DMS79 (cell line): ENCODE results near the gene GLG1.
"Not testable (repeated sequence)": the region's sequence is repeated elsewhere in the genome, so short reads cannot be mapped to it uniquely, and the experiment has no call there.

Source experiments
- DNase-seq: peaks from one replicate; lab custom pipeline; 2025; lab: John Stamatoyannopoulos, UW

GLG1 gene

DNA sequence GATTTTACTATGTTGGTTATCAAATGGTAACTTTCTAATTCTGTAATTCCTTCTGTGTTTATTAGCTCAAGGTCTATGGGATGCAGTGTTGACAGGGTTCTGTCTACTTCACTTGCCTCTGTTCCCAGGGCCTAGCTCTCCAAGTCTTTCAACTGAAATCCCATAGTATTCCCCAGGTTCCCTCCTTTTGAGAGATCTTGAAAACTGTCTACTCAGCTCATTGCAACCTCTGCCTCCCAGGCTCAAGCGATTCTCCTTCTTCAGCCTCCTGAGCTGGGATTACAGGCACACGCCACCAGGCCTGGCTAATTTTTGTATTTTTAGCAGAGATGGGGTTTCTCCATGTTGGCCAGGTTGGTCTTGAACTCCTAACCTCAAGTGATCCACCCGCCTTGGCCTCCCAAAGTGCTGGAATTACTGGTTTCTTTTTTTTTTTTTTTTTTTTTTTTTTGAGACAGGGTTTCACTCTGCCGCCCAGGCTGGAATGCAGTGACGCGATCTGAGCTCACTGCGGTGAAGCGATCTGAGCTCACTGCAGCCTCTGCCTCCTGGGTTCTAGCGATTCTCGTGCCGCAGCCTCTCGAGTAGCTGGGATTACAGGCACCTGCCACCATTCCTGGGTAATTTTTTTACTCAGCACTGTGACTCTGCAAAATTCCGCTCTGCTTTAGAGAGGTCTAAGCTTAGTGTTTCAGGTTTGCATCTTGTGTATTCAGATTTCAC, 163.1 kb downstream of the GLG1 start:
- not testable (repeated sequence) for DNase-seq

DNA sequence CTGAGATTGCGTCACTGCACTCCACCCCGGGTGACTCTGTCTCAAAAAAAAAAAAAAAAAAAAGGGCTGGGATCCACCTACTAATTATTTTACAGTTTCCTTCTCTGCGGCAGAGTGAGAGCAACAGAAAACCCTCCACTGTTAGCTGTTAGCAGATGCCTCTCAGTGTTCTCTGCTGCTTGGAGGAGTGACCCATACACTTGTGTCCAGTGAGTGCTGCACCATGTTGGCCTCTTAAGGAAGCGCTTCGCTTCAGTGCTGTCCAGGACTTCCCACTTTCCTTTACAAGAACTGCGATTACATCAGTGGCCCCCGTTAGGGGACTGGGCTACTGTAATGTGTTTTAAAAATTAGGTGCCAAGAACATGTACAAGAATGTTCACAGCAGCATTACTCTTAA, 167.2 kb downstream of the GLG1 start:
- no peak for DNase-seq

DNA sequence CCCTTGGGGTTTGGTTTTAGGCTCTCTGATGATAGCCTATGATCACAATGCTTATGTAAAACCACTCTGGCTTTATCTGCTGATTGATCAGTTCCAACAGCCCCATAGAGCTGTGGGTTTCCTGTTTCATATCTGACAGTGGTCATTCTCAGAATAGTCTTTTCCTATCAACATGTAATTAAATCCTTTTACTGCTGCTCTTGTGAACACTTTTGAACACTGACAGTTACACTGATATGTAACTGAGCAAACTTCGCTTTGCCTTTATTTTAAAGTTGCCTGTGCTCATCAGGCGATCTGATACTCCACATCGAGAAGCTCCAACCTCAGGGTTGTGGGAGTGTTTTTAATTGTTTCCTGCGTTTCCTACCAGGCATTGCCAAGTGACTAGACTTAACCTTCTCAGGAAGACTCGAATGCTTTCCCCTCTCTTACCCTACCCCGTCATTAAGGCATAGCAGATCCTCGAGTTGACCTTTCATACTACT, 168.4 kb downstream of the GLG1 start:
- DNase-seq = no peak

DNA sequence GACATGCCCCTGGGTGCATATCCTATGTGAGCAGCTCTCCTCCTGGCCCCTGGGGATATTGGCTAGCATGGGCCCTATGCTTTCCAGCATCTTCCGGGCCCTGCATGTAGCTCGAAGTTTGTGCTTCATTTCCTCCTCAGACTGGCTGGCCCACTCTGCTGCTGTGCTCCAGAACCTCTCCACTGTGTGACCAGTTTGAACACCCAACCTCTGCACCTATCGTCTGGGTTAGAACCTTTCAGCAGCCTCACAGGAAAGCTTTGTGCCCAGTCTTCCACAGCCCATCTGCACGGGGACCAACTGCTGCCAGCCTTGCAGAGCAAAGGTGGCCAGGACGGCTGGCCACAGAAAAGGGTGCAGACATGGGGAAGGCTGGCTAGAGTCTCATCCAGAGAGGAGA, 175.4 kb downstream of the GLG1 start:
- DNase-seq = no peak

DNA sequence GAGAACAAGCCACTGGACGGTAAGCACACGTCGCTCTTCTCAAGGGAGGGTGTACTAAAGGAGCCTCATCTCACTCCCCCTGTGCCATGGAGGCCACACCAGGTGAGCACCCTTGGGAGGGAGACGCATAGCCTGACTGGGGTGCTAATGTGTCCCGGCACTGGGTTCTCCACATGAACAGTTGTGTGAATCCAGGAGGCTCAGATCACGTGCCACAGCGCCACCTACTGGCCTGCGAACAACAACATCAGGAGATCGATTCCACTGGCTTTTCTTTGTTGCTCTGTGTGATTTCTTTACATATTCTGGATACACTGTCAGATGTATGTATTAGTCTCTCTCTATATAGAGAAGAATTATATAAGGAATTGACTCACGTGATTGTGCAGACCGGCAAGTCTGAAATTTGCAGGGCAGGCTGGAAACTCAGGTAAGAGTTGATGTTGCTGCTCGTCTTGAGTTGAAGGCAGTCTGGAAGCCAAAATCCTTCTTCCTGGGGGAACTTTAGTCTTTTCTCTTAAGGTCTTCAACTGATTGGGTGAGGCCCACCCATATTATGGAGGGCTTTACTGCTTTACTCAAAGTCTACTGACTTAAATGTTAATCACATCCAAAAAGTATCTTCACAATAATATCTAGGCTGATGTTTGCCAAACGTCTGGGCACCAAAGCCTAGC, 176.7 kb downstream of the GLG1 start:
- not testable (repeated sequence) for DNase-seq

DNA sequence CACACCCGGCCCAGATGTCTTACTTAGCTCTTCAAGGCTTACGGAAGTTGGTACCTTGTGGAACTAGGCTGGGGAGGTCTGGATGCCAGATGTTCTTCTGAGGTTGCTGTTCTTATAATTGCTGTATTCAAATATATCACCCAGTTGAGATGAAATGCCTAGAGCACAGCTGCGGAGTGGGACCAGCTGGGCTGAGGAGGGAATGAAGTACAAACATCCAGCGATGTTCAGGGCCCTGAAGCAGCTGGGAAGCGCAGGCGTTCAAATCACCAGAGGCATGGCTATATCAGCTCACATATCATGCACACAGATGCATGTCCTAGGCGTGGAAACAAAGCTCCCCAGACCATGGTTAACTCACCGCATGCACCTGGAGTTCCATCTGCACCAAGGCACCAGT, 178.4 kb downstream of the GLG1 start:
- not testable (repeated sequence) for DNase-seq

DNA sequence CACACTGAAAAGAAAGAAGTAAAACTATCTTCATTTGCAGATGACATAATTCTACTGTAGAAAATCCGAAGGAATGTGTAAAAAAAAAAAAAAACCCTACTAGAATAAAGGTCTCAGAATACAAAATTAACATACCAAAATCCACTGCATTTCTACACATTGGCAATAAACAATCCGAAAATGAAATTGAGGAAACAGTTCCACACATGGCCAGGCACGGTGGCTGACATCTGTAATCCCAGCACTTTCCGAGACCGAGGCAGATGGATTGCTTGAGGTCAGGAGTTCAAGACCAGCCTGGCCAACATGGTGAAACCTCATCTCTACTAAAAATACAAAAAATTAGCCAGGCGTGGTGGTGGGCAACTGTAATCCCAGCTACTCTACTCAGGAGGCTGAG, 181.2 kb downstream of the GLG1 start:
- not testable (repeated sequence) for DNase-seq

DNA sequence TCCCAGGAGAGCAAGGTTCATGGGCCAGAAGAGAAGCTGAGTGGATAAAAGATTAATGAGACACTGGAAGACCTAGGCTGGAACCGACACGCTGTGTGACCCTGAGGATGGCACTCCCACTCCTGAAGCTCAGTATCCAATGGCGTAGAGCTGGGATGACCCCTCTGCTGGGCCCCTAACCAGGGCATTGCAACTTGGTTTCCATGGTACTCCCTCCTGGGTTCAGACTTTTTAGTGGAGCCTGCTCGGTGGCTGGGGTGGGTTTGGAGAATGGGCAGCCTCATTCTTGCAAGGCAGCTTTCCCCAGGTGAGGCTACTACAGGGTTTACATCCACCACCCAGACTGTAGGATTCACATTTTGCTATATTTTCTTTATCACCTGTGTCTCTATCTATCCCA, 183.2 kb downstream of the GLG1 start:
- DNase-seq = not testable (repeated sequence)

DNA sequence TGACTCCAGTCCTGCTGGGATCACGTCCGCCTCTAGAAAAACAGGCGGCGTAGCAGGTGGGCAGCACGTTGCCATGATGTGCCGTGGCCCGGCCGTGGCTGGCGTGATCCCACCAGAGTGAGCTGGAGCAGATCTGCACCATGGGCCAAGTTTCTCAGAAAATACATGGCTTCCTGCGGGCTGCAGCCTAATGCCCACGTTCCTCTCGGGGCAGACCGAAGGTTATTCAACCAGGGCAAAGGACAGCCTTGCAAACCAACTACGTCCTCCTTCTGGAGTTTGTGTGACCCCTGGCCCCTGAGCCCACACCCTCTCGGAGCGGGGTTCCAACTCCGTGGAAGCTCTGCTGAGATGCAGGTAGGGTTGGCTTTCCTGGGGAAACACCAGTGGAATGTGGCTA, 184.8 kb downstream of the GLG1 start:
- DNase-seq = not testable (repeated sequence)

DNA sequence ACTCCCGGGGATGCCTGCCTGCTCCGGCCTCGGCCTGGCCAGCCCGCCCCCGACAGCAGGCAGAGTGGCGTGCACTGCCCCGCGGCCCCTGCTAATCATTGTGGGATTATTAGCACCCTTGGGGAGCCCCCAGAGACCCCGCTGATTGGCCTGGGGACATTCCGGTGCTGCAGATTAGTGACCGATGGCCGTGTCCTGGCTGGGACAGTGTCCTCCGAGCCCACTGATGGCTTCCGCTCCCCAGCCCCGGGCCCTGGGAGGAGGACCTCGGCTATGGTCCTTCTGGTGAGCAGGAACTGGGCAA, 185.5 kb downstream of the GLG1 start:
- DNase-seq = not testable (repeated sequence)

DNA sequence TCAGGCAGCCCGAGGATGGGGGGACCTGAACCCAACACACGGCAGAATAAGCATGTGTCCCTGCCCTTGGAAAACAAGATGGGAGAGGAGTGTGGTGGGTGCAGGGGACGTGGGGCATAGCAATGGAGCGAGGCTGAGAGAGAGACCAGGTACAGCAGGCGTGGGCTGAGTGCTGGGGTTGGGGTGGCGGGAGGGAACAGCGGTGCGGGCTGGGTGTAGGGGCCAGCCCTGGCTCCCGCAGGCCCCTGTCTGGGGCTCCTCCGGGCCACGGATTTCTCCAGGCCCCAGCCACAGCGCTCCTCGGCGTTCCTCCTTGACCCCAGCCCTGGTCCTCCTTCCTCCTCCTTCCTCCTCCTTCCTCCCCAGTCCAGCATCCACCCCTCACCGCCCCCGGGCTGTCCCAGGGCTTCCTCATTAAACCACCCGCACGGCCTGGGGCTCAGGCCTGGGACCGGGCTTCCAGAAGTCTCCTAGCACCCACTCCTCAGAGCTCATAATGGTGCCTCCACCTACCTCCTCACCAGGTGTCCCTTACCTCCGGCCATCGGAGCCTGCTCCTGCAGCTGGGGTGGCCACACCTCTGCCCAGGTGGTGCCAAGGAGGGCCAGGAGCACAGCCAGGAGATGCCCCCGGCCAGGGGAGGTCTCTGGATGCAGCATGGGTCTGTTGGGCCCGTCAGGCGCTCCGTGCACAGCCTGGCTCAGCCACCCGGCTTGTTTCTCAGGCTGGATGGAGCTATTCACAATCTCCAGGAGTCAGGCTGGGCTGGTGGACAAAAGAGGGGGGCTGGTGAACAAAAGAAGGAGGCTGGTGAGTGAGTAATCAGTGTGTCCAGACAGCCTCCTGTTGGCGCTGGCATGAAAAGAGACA, 186.1 kb downstream of the GLG1 start, which contains the start of gene CLEC18B:
TSS of gene CLEC18B (minus strand) at position 867 of the 870 bp plus-strand sequence. CDS start at position 659, 208 bp downstream.
- DNase-seq = not testable (repeated sequence)

DNA sequence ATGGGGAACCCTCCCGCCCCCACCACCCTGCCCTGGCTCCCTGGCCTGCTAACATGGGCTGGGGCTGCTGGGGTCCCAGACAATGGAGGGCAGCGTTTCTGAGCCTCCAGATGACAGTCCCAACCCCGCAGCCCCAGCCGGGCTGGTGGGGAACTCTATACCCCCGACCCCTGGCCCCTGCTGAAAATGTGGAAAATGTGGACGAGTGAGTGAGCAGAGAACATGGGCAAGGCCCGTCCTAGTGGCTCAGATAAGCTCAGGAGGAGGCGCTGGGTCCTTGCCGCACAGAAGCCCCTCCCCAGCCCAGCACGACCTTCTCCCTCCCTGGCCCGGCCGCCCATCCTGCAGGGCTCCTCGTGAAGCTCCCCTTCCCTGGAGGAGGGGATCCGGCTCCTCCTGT, 187.1 kb downstream of the GLG1 start:
- DNase-seq = not testable (repeated sequence)

DNA sequence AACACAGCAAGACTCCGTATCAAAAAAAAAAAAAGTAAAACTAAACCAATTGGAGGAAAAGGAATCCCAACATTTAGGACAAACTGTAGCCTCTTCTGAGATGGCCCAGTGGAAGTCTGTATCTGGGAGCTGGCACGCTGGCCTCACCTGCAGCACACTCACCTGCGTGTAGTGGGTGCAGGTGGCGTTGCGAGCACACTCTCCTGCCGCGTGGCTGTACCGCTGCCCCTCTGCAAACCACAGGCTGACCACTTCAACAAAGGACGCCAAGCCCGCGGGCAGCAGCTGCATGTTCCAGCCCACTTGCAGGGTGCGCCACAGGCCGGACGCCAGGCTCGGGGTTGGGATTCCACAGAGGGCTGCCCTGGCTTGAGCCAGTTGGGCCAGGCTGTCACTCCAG, 189.0 kb downstream of the GLG1 start:
- DNase-seq = not testable (repeated sequence)

DNA sequence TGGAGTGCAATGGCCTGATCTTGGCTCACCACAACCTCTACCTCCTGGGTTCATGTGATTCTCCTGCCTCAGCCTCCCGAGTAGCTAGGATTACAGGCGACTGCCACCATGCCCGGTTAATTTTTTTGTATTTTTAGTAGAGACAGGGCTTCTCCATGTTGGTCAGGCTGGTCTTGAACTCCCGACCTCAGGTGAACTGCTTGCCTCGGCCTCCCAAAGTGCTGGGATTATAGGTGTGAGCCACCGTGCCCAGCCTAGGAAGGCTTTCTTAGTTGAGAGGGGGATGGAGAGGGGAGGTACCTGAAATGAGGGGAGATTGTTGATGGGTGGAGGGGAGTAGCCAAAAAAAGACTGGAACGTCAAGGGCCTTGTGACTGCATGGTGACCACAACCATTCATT, 193.0 kb downstream of the GLG1 start:
- DNase-seq = not testable (repeated sequence)

DNA sequence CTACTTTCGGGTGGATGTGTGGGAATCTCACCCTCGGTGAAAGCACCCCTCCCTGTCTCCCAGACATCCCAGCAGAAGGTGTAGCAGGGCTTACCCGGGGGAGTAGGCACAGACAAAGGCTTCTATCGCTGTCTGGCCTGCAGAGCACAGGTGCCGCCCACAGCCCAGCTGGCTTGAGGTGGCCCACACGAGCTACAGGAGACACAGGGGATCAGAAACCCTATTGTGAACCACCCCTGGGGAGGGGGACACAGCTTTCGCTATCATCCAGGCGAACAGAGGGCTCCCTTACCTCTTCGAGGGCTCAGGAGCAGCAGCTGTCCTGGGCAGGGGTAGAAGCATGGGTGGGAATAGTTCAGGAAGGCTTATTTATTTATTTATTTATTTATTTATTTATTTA, 193.4 kb downstream of the GLG1 start:
- not testable (repeated sequence) for DNase-seq

DNA sequence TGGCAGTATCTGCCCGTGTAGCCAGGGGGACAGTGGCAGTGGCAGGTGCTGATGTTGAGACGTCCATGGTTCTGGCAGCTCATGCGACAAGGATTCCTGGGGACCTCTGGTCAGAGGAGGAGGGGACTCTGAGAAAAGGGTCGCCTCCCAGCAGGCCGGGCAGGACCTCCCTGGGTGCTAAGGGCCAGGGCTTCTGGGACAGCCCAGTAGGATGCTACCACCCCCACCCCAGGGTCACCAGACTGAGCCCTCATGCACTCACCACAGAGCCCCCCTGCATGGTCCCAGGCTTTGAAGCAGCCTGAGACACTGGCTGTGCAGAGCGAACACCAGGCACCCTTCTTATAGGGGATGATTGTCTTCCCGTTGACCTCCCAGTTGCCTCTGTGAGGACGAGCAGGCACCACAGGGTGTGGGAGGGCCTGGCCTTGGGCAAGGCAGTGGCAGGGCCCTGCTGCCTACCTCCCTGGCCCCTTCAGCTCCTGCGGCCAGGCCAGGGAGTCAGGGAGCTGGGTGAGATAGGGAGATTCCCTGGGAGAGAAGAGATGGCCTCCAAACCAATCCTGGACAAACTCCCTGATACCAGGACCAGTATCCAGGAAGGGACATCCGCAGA, 194.0 kb downstream of the GLG1 start:
- not testable (repeated sequence) for DNase-seq

DNA sequence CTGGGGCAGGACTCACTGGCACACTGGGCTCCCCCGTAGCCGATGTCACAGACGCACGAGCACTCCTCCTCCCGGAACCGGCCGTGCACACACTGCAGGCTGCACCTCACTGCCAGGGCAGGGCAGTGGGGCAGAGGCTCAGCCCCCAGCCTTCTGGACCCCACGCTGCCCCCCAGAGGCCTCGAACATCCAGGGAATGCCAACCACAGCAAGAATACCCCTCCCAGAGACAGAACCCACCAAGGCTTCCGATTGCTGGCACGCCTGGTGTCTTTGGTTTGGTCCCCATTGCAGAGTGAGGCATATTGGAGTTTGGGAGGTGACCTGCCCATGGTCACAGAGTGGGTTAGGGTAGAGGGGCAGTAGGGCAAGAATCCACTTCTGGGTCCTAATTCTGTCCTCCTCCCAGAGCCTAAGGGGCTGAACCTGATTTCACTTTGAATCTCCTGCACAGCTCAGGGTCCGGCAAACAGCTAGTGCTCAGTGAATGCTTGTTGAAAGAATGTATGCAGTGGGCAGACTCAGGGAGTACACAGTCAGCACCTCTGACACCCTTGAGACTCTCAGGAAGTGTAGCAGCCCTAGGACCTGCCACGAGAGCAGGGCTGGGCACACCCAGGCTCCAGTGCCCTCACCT, 194.7 kb downstream of the GLG1 start:
- not testable (repeated sequence) for DNase-seq

DNA sequence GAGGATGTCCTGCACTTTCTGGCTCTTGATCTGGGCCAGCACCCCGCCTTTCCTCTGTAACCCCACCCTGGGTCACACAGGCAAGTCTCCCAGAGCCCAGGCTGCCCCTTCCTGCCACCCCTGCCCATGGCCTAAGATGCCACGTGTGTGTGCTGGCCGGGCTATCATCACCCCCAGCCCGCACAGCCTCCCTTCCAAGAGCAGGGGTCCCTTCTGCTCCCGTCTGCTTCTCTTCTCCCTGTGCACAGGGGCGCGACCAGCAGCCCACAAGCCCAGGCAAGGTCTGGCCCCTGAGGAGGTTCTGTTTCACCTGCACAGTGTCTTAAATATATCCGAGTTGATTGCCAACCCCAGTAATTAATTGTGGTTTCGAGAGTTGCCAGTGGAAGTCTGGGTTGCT, 195.9 kb downstream of the GLG1 start:
- not testable (repeated sequence) for DNase-seq

DNA sequence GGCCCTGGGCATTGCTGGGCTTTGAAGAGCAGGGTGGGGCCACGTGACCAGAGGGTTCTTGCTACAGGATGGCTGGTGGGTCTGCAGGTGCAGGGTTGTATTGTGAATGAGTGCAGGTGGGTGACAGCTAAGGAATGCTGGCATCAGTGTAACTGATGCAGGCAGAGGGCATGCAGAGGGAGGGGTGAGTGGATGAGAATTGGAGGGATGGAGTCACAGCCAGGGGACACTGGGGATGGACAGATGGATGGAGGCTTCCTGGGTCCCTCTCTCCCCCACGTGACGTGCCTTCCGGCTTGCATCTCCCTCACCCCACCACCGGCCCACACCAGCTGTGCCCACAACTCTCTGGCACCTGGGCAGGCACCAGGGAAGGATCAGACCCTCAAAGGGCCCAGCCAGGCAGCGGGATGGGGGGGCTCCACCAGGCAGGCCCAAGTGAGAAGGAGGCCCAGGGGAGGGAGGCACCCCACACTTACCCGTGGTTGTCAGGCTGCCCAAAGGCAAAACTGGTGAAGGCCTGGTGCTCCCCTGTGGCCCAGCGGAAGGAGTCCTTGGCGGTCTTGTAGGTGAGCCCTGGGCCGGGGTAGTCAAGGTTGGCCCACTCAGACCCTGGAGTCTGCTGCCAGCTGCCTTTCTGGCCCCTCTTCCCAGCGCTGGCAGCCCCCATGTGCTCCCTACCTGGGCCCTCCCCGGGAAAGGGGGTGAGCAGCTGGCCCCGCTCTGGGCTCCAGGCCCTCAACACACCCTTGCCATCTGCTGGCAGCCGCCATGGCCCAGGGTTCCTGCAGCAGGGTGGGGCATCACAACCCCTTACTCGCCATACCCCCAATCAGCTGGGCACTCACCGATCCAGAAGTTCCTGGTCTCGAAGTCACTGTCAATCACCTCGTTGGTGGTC, 196.6 kb downstream of the GLG1 start:
- not testable (repeated sequence) for DNase-seq

DNA sequence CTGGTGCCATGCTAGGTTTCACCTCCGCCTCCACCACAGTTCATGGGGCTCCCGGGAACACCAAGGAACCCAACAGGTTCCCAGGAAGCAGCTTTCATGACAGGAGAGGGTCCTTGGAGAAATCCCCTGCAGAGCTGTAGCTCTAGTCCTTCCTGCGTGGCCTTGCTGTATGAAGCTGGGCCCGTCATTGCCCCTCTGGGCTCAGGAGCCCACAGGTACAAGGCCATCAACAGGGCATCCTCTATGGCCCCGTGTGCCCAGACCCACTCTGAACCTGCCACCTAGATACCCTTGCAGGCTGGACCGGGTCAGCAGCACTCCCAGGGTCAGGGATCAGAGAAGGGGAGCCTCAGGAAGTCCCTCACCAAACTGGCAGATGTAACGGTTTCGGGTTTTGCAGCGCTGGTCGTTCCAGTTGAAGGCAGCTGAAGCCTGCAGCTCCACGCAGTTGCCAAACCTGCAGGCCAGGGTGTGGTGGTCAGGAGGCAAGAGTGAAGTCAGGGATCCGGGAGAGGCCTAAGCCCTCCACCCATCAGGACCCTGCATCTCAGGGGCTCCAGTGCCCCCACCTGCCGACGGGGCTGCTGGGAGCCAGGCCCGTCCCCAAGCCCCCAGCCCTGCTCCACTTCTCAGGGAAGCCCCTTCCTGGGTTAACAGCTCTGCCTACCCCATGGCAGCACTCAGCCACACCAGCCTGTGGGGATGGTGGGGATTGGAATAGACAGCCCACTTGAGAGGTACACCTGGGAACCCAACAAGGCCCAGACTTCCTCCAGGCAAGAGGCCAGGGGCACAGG, 197.5 kb downstream of the GLG1 start:
- DNase-seq = not testable (repeated sequence)
